HCT116 (cell line): Measurements from ENCODE around the gene RCC1. TPM values are rescaled to one million over a fixed set of nuclear protein-coding genes. Genes with fewer than 3 reads are reported as not detected.
"Not testable (repeated sequence)": the region's sequence is repeated elsewhere in the genome, so short reads cannot be mapped to it uniquely, and the experiment has no call there.

ENCODE experiments used
- ATAC-seq: fragments of 200-7000 bp; cut with Tn5 transposase; 2 replicates; pipeline ENCODE4 v1.9.1; 2020; ENCODE audit warnings: mild to moderate bottlenecking, moderate library complexity
- BruUV-seq: library from RNA; stranded (reverse); fragments of 400-500 nt; replicated peaks from 2 replicates; lab custom pipeline; 2021; lab: Mats Ljungman, UMichigan
- CTCF ChIA-PET: fragments of 300-600 bp; sonication (Branson Sonifier 250); formaldehyde crosslinking; loops from one replicate; lab custom pipeline; 2021; ENCODE audit warnings: antibody characterized with exemption; lab: Charles Lee
- POLR2A ChIA-PET: fragments of 300-600, 350-600 bp; sonication (Branson Sonifier 250); formaldehyde crosslinking; loops from one replicate; lab custom pipeline; 2021; ENCODE audit warnings: antibody characterized with exemption; lab: Charles Lee
- RAD21 ChIA-PET, 2 experiments: fragments of 300-600 bp; sonication (Branson Sonifier 250); formaldehyde crosslinking; loops; one replicate each; lab custom pipeline; 2023; ENCODE audit warnings: low total read pairs in 2 of 2; ENCODE audit not compliant: uncharacterized antibody in 2 of 2, unreplicated experiment in 2 of 2, low non-redundant PET in 1 of 2; lab: Charles Lee
- DNase-seq: peaks from one replicate; pipeline ENCODE4 v3.0.0-alpha.2; 2010; ENCODE audit warnings: low read depth, low spot score
- H2AFZ ChIP-seq: fragments of 200-600 bp; shearing (Covaris generic), sonication (generic); 2 replicates; pipeline ENCODE4 v1.6.1; 2017; ENCODE audit warnings: low read depth, mixed run types, mixed read lengths, antibody characterized with exemption, low read length; ENCODE audit not compliant: poor library complexity, severe bottlenecking
- H3K27ac ChIP-seq: 2 replicates; pipeline ENCODE4 v1.5.1; 2012; ENCODE audit warnings: low read depth, low read length
- H3K27me3 ChIP-seq: fragments of 200-600 bp; sonication (generic); 2 replicates; pipeline ENCODE4 v1.6.1; 2016; ENCODE audit warnings: mixed run types, low read length, mixed read lengths; ENCODE audit not compliant: insufficient read depth
- H3K36me3 ChIP-seq, 2 experiments: fragments of 200-500 bp in 1 of 2; fragments of 200-600 bp in 1 of 2; sonication (Bioruptor generic) in 1 of 2; sonication (generic) in 1 of 2; 2 replicates each; pipeline versions ENCODE4 v1.5.1 to v1.6.1; 2014 to 2016; ENCODE audit warnings: low read length in 2 of 2, inconsistent platforms in 1 of 2, mixed read lengths in 1 of 2, mixed run types in 1 of 2; ENCODE audit not compliant: insufficient read depth in 2 of 2, control insufficient read depth in 1 of 2
- H3K4me1 ChIP-seq, 2 experiments: fragments of 200-600 bp in 1 of 2; sonication (generic) in 1 of 2; 2 replicates each; pipeline versions ENCODE4 v1.5.1 to v1.6.1; 2012 to 2017; ENCODE audit warnings: low read length in 2 of 2, inconsistent platforms in 1 of 2, mild to moderate bottlenecking in 1 of 2, mixed read lengths in 1 of 2, mixed run types in 1 of 2, moderate library complexity in 1 of 2; ENCODE audit not compliant: insufficient read depth in 2 of 2, control insufficient read depth in 1 of 2
- H3K4me2 ChIP-seq: fragments of 200-600 bp; sonication (generic); 2 replicates; pipeline ENCODE4 v1.6.1; 2017; ENCODE audit warnings: mixed run types, low read length, mixed read lengths
- H3K4me3 ChIP-seq, 2 experiments: fragments of 200-600 bp in 1 of 2; sonication (generic) in 1 of 2; replicated peaks in 1 of 2; 2 replicates each; pipeline ENCODE4 v1.5.1; 2011 to 2016; ENCODE audit warnings: low read length in 2 of 2, control low read depth in 1 of 2, low read depth in 1 of 2, mild to moderate bottlenecking in 1 of 2, mixed read lengths in 1 of 2, mixed run types in 1 of 2
- H3K79me2 ChIP-seq: fragments of 200-600 bp; sonication (generic); 2 replicates; pipeline ENCODE4 v1.6.1; 2017; ENCODE audit warnings: mild to moderate bottlenecking, mixed run types, low read length, moderate library complexity, mixed read lengths; ENCODE audit not compliant: insufficient read depth
- H3K9ac ChIP-seq: fragments of 200-600 bp; sonication (generic); 2 replicates; pipeline ENCODE4 v1.6.1; 2016; ENCODE audit warnings: low read length, mixed read lengths
- H3K9me2 ChIP-seq: fragments of 200-600 bp; sonication (generic), shearing (Covaris generic); 2 replicates; pipeline ENCODE4 v1.6.1; 2017; ENCODE audit warnings: mixed run types, mild to moderate bottlenecking, moderate library complexity; ENCODE audit not compliant: insufficient read depth
- H3K9me3 ChIP-seq, 2 experiments: fragments of 200-500 bp in 1 of 2; fragments of 200-600 bp in 1 of 2; sonication (Bioruptor generic) in 1 of 2; sonication (generic) in 1 of 2; 2 replicates each; pipeline ENCODE4 v1.6.1; 2014 to 2017; ENCODE audit warnings: low read length in 2 of 2, mixed read lengths in 2 of 2, inconsistent platforms in 1 of 2, low read depth in 1 of 2, mild to moderate bottlenecking in 1 of 2, mixed run types in 1 of 2, moderate library complexity in 1 of 2; ENCODE audit not compliant: control insufficient read depth in 1 of 2, insufficient read depth in 1 of 2
- H4K20me1 ChIP-seq: fragments of 200-600 bp; sonication (generic), shearing (Covaris generic); 2 replicates; pipeline ENCODE4 v1.6.1; 2017; ENCODE audit warnings: mixed run types, mild to moderate bottlenecking, moderate library complexity; ENCODE audit not compliant: insufficient read depth
- CEBPB ChIP-seq: IDR thresholded peaks from 2 replicates; pipeline ENCODE4 v1.6.1; 2012; ENCODE audit warnings: low read depth
- EGR1 ChIP-seq: IDR thresholded peaks from 2 replicates; pipeline ENCODE4 v1.6.1; 2012; ENCODE audit warnings: low read depth
- ELF1 ChIP-seq: IDR thresholded peaks from 2 replicates; pipeline ENCODE4 v1.6.1; 2012; ENCODE audit warnings: low read depth, borderline replicate concordance
- FOSL1 ChIP-seq: IDR thresholded peaks from 2 replicates; pipeline ENCODE4 v1.6.1; 2012; ENCODE audit warnings: low read depth
- POLR2A ChIP-seq: IDR thresholded peaks from 2 replicates; pipeline ENCODE4 v1.7.0; 2011; ENCODE audit warnings: borderline replicate concordance; ENCODE audit not compliant: insufficient read depth, insufficient read length; ENCODE audit errors: extremely low read depth
- RAD21 ChIP-seq: IDR thresholded peaks from 2 replicates; pipeline ENCODE4 v1.6.1; 2012; ENCODE audit warnings: low read depth, mild to moderate bottlenecking
- SIN3A ChIP-seq: IDR thresholded peaks from 2 replicates; pipeline ENCODE4 v1.6.1; 2012; ENCODE audit warnings: low read depth
- TCF7L2 ChIP-seq: IDR thresholded peaks from 2 replicates; pipeline ENCODE4 v1.7.0; 2011; ENCODE audit warnings: borderline replicate concordance, inconsistent platforms; ENCODE audit not compliant: insufficient read depth, insufficient read length; ENCODE audit errors: extremely low read depth
- YY1 ChIP-seq: IDR thresholded peaks from 2 replicates; pipeline ENCODE4 v1.6.1; 2011; ENCODE audit warnings: low read length, low read depth, moderate library complexity, mild to moderate bottlenecking; ENCODE audit not compliant: insufficient replicate concordance; ENCODE audit errors: extremely low read depth
- intact Hi-C: fragments of 100-400 bp; cut with micrococcal nuclease; formaldehyde crosslinking; loops from 2 replicates; pipeline ENCODE4 v1.10.0; 2022
- total RNA-seq: library from RNA; stranded (reverse); gene quantifications from one replicate; pipeline ENCODE4 v1.2.1, GENCODE V29; 2021; ENCODE audit not compliant: unreplicated experiment
- TF ChIP-seq, protein P1 (sequence below): IDR thresholded peaks from 2 replicates; pipeline ENCODE4 v1.6.1; 2012
- TF ChIP-seq, protein P2 (sequence below): IDR thresholded peaks from 2 replicates; pipeline ENCODE4 v1.6.1; 2012
- TF ChIP-seq, protein P3 (sequence below), 3 experiments: fragments of 200-600 bp in 1 of 3; sonication (generic) in 1 of 3; IDR thresholded peaks in 2 of 3; conservative IDR thresholded peaks in 1 of 3; 2 replicates each; pipeline ENCODE4 v1.5.1; 2012 to 2017; ENCODE audit warnings: low read depth in 2 of 3, low read length in 2 of 3, antibody characterized with exemption in 1 of 3, borderline replicate concordance in 1 of 3, control low read depth in 1 of 3, mild to moderate bottlenecking in 1 of 3, mixed read lengths in 1 of 3, mixed run types in 1 of 3, moderate library complexity in 1 of 3; ENCODE audit not compliant: insufficient read depth in 1 of 3
- TF ChIP-seq, protein P4 (sequence below): IDR thresholded peaks from 2 replicates; pipeline ENCODE4 v1.6.1; 2012; ENCODE audit warnings: low read depth

The RCC1 gene
- total RNA-seq, 1 experiment from 2014 or later, result 124 TPM

DNA sequence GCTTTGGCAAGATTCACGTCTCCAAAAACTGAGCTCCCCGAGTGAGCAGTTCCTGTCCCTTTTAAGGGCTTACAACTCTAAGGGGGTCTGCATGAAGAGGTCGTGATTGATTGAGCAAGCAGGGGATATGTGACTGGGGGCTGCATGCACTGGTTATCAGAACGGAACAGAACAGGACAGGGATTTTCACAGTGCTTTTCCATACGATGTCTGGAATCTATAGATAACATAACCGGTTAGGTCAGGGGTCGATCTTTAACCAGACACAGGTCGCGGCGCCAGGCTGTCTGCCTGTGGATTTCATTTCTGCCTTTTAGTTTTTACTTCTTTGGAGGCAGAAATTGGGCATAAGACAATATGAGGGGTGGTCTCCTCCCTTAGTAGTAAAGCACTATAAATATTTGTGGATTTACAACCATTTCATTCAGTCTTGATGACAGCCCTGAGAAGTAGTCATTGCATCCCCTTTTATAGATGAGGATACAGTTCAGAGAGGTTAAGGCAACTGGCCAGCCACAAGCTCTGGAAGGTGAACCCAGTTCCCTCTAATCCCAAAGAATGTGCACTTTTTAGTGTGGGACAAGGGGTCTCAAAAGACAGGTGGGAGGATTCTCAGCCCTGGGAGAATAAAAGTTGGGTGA lies 19.3 kb downstream of the RCC1 start:
- Histone ChIP-seq H3K36me3 (peaks cover 6 to 26% of the 10 kb centered on the region in 2 experiments), H3K79me2 (peaks cover 98% of the 10 kb centered on the region), H3K27ac (peak overlapping the region; percentile 73), H3K9ac (peak overlapping the region; percentile 47), H3K4me1 (peaks cover 45 to 79% of the 10 kb centered on the region in 2 experiments), H3K4me2 (peak overlapping the region; percentile 57)
- H4K20me1 ChIP-seq, RAD21 ChIA-PET, ATAC-seq, H3K27me3 ChIP-seq, intact Hi-C loops, H3K9me2 ChIP-seq, H2AFZ ChIP-seq, H3K4me3 ChIP-seq, BruUV-seq, DNase-seq, H3K9me3 ChIP-seq: not testable (repeated sequence)
- ChIA-PET CTCF (interaction anchor here (1.1 kb wide), 1 partner anchor 78 kb away, joined by 5 read pairs; no protein-coding TSS in a partner anchor), POLR2A (interaction anchor here (1.7 kb wide), 1 partner anchor 55 kb away, joined by 5 read pairs; no protein-coding TSS in a partner anchor)

DNA sequence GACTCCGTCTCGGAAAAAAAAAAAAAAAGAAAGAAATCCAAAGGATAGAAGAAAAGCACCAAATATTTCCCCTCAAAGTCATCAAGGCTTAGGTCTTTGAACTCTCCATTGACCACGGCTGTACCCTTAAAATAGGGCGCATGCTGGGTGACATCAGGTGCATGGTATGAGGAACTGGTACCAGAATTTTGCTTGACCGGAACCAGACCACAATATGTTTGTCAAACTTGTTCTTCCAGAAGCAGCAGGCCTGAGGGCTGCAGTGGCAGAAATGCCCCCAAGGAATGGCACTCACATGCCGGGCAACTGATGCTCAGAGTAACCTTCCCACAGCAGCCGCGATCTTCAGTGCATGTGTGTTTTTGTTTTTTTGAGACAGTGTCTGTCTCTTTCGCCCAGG lies 21.0 kb downstream of the RCC1 start:
- Histone ChIP-seq H3K79me2 (peaks cover 98% of the 10 kb centered on the region), H3K9ac (peak overlapping the region; percentile 47), H3K4me3 (peak overlapping the region in 1 of 2 experiments; percentile 1; a peak in 1 of 4 replicates), H3K9me3 (no peaks in the 10 kb centered on the region), H3K4me1 (peaks cover 42 to 63% of the 10 kb centered on the region in 2 experiments), H3K9me2 (no peaks in the 10 kb centered on the region), H4K20me1 (0 out of 2 replicates have a peak, but pooled peaks cover 3% of the 10 kb centered on the region), H2AFZ (no peak overlapping the region), H3K36me3 (peaks cover 9 to 31% of the 10 kb centered on the region in 2 experiments), H3K27ac (peak overlapping the region; percentile 73), H3K27me3 (no peaks in the 10 kb centered on the region), H3K4me2 (peak overlapping the region; percentile 57)
- ChIA-PET RAD21 (no interaction called here), CTCF (interaction anchor here (1.1 kb wide), 1 partner anchor 76 kb away, joined by 3 read pairs; no protein-coding TSS in a partner anchor), POLR2A (interaction anchor here (1.6 to 2.0 kb wide), 2 partner anchors 26 to 55 kb away, joined by 4 to 6 read pairs; partner anchors contain the start of gene TRNAU1AP)
- intact Hi-C loops, result no loop called here
- no TSS peak for BruUV-seq
- DNase-seq (peak; percentile 87), ATAC-seq (peak; percentile 81)
- TF ChIP-seq SIN3A (peak; percentile 71), CEBPB (no peak), TCF7L2 (no peak), FOSL1 (peak; percentile 82), ELF1 (no peak; the same call in 1 of the 2 replicates), POLR2A (no peak), YY1 (peak; percentile 38), EGR1 (no peak), RAD21 (no peak)
- TF ChIP-seq, protein P1, sequence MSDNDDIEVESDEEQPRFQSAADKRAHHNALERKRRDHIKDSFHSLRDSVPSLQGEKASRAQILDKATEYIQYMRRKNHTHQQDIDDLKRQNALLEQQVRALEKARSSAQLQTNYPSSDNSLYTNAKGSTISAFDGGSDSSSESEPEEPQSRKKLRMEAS, result peak; percentile 83
- TF ChIP-seq, protein P2, sequence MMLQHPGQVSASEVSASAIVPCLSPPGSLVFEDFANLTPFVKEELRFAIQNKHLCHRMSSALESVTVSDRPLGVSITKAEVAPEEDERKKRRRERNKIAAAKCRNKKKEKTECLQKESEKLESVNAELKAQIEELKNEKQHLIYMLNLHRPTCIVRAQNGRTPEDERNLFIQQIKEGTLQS, result no peak; the same call in 1 of the 2 replicates
- TF ChIP-seq, protein P3, sequence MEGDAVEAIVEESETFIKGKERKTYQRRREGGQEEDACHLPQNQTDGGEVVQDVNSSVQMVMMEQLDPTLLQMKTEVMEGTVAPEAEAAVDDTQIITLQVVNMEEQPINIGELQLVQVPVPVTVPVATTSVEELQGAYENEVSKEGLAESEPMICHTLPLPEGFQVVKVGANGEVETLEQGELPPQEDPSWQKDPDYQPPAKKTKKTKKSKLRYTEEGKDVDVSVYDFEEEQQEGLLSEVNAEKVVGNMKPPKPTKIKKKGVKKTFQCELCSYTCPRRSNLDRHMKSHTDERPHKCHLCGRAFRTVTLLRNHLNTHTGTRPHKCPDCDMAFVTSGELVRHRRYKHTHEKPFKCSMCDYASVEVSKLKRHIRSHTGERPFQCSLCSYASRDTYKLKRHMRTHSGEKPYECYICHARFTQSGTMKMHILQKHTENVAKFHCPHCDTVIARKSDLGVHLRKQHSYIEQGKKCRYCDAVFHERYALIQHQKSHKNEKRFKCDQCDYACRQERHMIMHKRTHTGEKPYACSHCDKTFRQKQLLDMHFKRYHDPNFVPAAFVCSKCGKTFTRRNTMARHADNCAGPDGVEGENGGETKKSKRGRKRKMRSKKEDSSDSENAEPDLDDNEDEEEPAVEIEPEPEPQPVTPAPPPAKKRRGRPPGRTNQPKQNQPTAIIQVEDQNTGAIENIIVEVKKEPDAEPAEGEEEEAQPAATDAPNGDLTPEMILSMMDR (IDR thresholded peaks at IDR 0.05 in 2 of 3, conservative IDR thresholded peaks at IDR 0.05 in 1 of 3; ENCODE audit: borderline replicate concordance in 1 of 3, insufficient read depth in 1 of 3, low read depth in 2 of 3, low read length in 2 of 3), result no peak
- TF ChIP-seq, protein P4, sequence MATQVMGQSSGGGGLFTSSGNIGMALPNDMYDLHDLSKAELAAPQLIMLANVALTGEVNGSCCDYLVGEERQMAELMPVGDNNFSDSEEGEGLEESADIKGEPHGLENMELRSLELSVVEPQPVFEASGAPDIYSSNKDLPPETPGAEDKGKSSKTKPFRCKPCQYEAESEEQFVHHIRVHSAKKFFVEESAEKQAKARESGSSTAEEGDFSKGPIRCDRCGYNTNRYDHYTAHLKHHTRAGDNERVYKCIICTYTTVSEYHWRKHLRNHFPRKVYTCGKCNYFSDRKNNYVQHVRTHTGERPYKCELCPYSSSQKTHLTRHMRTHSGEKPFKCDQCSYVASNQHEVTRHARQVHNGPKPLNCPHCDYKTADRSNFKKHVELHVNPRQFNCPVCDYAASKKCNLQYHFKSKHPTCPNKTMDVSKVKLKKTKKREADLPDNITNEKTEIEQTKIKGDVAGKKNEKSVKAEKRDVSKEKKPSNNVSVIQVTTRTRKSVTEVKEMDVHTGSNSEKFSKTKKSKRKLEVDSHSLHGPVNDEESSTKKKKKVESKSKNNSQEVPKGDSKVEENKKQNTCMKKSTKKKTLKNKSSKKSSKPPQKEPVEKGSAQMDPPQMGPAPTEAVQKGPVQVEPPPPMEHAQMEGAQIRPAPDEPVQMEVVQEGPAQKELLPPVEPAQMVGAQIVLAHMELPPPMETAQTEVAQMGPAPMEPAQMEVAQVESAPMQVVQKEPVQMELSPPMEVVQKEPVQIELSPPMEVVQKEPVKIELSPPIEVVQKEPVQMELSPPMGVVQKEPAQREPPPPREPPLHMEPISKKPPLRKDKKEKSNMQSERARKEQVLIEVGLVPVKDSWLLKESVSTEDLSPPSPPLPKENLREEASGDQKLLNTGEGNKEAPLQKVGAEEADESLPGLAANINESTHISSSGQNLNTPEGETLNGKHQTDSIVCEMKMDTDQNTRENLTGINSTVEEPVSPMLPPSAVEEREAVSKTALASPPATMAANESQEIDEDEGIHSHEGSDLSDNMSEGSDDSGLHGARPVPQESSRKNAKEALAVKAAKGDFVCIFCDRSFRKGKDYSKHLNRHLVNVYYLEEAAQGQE, result no peak
